Ammon's horn (tissue), 1 donor: ENCODE data around the gene VPS13D.
A peak's percentile ranks its signal among the peaks of the same experiment; 100 is the strongest.
"Not testable (repeated sequence)": the region's sequence is repeated elsewhere in the genome, so short reads cannot be mapped to it uniquely, and the experiment has no call there.

Source experiments
- DNase-seq: peaks from one replicate; pipeline ENCODE4 v3.0.0-alpha.2; 2016; ENCODE audit warnings: low spot score

VPS13D gene

DNA sequence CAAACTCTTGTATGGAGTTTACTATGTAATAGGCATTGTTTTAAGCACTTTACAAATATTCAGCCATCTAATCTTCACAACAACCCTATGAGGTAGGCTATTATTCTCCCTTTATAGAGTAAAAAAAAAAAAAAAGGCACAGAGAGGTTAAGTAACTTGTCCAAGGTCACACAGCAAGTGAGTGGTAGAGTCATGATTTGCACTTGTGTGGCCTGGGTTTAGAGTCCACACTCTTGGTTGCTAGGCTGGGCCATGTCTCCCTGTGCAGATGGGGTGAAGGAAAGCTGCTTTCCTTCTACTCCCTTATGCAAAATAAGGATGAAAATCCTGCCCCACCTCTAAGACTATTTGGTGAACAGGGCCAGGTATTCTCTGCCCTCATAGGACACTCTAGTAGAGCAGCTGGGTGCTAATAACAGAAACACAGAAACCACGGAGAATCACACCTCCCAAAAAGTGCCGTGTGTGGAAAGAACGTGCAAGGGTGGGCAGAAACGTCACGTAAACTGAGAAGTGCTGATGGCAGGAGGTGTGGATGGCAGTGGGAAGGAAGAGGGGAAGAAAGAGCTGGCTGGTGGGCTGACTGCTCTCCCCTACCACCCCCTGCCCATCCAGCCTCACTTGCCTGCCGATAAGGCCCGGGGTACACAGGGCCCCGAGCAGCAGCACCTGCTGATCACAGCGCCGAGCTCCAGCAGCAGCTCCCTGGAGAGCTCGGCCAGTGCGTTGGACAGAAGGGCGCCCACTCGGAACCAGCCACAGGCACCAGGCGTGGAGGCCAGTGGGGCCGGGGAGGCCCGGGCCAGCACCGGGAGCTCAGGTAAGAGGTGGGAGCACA, 28.3 kb upstream of the VPS13D start:
- no peak for DNase-seq

DNA sequence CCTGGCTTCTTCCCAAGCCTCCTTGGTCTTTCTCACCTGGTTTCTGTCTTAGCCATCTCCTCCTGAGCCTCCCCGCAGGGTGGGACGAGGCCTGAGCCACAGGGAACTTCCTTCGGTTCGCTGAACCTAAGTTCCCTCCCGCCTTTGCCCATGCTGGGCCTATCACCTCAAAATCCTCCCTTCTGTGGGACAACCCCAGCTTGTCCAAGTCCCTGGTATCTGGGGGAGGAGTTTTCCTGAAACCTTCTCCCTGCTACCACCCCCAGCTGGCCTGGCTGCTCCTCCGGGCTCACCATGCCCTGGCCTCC, 27.7 kb upstream of the VPS13D start:
- no peak for DNase-seq

DNA sequence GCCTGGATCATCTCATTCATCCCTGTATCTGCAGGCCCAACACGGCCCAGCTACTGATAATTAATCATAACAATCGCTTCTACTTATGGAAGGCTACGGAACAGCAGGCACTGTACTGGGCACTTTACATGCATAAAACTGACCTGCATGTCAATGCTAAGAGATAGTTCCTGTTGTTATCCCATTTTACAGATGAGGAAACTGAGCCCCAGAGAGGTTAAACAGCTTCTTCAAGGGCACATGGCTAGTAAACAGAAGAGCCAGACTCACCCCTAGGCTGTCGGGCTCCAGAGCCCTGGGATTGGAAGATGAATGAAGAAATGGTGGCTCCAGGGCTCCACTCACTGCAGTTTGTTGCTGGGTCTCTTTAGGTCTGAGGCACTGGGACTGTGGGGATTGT, 27.3 kb upstream of the VPS13D start:
- no peak for DNase-seq

DNA sequence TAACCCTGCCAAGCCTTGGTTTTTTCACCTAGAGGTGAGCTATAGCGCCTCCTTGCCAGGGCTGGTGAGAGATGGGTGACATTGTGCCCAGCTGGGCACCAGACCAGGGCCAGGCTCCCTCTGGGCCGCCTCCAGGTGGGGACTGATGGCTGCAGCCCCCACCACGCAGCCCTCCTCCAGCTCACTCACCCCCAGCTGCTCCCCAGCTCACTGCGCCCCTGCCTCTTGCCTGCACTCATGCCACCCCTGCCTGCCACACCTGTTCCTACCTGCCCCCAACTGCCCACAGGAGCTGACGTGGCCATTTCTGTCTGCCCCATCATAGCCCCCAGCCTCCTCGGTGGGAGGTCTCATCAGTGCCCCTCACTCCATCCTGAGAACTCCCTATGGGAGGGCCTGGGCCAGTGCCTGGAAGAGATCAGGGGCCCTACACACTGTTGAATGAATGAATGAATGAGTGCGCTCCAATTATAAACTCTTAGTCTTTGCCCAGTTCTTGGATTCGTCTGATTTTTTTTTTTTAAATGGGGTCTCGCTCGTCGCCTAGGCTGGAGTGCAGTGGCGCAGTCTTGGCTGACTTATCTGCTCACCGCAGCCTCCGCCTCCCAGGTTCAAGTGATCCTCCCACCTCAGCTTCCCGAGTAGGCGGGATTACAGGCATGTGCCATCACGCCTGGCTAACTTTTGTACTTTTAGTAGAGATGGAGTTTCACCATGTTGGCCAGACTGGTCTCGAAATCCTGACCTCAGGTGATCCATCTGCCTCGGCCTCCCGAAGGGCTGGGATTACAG, 26.4 kb upstream of the VPS13D start:
- no peak for DNase-seq

DNA sequence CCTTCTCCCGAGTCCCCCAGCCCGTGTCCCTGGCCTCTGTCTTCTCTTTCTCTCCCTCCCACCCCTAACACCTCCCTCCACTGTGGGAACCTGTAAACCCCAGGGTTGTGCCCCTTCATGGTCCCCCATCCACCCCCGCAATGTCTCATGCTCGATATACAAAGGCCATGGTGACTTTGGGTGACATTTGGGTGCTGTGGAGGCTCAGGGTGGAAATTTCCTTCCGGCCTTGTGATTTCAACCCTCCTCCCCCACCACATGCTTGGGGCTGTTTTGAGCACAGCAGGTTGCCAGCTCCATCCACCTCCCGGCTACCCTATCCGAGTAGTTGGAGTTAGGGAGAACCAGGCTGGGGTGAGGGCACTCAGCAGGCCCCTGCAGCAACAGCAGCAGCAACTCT, 25.7 kb upstream of the VPS13D start:
- DNase-seq: no peak

DNA sequence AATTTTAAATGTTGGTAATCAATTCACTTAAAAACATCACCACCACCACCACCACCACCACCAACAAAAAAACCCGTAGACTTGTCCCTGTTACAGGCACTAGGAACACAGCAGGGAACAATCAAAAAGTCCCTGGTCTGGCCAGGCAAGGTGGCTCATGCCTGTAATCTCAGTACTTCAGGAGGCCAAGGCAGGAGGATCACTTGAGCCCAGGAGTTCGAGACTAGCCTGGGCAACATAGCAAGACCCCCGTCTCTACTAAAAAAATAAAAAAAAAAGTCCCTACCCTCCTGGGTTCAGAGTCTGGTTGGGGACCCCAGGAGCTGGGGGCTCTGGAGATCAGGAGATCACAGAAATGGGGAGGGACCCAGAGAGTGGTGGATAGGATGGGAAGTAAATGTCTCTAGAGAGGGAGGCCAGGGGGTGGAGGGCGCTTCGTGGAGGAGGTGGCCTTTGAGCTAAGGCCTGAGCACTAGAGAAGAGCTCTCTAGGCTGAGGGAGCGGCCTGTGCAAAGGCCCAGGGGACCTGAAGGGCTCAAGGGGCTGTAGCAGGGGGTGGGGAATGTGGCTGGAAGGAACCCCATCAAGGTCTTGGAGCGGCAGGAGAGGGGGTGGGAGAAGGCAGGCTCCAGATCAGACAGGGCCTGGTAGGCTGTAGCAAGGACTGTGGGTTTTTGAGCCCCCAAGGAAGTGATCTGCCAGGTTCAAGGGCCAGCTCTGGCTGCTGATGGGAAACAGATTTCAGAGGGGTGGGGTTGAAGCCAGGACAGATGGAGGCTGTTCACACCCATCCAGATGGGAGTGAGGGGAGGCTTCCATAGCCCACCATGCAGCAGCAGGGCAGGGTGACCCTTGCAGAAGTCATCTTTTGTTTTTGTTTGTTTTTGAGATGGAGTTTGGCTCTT, 24.8 kb upstream of the VPS13D start:
- DNase-seq: no peak

DNA sequence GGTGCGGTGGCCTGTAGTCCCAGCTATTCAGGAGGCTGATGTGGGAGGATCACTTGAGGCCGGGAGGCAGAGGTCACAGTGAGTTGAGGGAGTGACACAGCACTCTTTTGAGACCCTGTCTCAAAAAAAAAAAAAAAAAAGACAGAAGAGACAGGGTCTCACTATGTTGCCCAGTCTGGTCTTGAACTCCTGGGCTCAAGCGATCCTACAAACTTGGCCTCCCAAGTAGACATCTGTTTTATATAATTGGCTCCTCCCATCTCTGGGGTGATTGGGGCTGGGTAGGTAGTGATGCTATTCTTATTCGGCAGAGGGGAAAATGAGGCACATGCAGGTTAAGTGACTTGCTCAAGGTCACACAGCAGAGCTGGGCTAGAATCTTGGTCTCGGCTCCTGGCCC, 23.6 kb upstream of the VPS13D start:
- DNase-seq: no peak

DNA sequence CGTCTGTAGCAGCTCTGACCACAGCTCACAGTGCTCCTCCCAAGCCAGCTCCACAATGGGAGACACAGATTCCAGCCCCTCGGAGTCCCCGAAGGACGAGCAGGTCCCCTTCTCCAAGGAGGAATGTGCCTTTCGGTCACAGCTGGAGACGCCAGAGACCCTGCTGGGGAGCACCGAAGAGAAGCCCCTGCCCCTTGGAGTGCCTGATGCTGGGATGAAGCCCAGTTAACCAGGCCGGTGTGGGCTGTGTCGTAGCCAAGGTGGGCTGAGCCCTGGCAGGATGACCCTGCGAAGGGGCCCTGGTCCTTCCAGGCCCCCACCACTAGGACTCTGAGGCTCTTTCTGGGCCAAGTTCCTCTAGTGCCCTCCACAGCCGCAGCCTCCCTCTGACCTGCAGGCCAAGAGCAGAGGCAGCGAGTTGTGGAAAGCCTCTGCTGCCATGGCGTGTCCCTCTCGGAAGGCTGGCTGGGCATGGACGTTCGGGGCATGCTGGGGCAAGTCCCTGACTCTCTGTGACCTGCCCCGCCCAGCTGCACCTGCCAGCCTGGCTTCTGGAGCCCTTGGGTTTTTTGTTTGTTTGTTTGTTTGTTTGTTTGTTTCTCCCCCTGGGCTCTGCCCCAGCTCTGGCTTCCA, 22.9 kb upstream of the VPS13D start:
- no peak for DNase-seq

DNA sequence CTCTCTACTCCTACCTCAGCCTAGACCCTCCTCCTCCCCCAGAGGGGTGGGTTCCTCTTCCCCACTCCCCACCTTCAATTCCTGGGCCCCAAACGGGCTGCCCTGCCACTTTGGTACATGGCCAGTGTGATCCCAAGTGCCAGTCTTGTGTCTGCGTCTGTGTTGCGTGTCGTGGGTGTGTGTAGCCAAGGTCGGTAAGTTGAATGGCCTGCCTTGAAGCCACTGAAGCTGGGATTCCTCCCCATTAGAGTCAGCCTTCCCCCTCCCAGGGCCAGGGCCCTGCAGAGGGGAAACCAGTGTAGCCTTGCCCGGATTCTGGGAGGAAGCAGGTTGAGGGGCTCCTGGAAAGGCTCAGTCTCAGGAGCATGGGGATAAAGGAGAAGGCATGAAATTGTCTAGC, 21.6 kb upstream of the VPS13D start:
- DNase-seq: no peak

DNA sequence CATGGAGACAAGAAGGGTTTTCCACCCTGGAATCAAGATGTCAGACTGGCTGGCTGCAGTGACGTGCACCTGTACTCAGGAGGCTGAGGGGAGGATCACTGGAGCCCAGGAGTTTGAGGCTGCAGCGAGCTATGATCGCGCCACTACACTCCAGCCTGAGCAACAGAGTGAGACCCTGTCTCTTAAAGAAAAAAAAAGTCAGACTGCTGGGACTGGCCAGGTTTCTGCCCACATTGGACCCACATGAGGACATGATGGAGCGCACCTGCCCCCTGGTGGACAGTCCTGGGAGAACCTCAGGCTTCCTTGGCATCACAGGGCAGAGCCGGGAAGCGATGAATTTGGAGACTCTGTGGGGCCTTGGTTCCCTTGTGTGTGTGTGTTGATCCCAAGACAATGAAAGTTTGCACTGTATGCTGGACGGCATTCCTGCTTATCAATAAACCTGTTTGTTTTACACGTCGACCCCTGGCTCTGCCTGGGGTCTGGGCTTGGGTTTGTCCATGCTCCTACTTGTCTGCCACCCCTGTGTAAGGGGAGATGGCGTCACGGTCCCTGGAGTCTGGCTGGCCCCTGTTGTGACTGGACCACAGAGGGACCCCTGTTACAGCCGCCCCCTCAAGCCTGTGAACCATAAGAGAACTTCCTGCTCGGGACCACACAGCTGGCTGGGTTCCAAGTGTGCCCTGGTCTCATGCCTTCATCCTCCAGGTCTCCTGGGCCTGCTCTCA, 20.9 kb upstream of the VPS13D start:
- DNase-seq: peak; percentile 88

DNA sequence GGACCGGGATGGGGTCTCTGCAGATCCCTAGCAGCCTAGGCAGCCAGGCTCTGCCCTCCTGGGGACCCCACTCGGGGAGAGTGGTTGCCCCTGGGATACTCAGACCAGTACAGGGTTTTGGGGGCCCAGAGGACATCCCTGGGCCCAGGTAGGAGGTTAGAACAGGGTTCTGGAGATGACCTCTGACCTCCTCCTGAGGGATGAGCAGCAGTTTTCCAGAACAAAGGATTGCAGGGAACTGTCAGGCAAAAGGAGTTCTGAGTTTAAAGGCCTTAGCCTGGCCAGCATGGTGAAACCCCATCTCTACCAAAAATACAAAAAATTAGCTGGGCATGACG, 20.4 kb upstream of the VPS13D start:
- no peak for DNase-seq

DNA sequence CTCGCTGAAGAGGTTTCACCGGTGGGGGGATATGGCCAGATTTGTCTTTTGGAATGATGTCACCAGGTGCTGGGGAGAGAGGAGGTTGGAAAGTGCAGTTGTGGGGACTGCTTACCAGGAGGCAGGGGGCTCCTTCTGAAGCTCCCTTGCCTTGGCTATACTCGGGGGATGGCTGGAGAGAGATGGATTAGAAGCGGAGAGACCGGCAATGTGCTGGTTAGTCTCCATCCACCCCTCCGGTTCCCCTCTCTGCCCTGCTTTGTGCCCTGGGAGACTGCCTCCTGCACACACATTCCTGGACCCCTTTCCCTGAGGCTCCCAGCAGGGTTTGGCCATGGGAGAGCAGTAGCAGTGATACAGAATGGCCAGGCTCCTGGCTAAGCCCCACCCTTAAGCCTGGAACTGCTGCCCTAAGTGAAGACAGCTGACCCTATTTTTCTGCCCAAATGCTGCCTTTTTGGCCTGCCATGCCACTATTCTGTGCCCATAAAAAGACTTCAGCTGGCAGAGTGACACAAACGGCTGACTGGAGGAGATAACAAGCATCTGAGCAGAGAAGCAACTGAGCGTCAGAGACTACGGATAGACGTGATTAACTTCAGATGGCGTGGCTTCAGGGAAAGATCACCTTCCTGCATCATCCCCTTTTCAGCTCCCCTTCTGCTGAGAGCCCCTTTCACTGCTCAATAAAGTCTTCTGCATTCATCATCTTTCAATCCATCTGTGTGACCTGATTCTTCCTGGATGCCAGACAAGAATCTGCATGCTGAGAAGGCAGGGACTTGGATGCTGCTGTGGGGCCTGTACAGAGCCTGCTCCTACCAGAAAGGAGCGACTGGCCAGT, 14.5 kb upstream of the VPS13D start:
- no peak for DNase-seq

DNA sequence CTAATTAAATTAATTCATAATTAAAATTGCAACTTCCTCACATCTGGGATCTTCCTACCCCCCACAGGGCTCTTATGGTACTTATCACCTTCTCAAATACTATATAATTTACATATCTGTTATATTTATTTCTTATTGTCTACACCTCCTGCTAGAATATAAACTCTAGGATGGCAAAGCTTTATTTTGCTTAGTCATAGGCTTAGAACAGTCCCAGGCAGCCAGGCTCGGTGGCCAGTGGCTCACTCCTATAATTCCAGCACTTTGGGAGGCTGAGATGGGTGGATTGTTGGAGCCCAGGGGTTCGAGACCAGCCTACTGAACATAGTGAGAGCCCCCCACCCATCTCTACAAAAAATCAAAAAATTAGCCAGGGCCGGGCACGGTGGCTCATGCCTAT, 10.0 kb upstream of the VPS13D start:
- no peak for DNase-seq

DNA sequence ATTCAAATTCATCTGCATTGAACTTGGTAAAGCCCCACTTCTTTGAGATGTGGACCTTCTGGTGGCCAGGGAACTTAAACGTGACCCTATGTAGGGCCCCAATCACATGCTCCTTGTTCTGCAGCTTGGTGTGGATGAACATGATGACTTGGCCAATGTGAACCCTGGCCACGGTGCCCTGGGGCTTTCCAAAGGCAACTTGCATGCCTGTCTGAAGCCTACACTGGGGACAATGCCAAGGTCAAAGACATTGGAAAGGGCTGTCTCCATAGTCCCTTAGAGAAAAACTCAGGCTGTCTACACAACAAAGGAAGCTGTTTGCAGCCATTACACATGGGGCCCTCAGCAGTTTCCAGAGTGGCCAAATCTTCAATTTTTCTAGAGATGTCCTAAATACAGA, 8.9 kb upstream of the VPS13D start:
- no peak for DNase-seq

DNA sequence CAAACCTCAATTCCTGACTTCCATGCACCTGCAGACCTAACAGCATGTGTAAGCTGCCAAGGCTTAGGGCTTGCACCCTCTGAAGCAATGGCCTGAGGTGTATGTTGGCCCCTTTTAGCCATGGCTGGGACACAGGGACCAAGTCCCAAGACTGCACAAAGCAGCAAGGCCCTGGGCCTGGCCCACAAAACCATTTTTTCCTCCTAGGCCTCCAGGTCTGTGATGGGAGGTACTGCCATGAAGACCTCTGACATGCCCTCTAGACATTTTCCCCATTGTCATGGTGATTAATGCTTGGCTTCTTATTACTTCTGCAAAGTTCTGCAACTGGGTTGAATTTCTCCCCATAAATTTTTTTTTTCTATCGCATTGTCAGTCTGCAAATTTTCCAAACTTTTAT, 7.1 kb upstream of the VPS13D start:
- not testable (repeated sequence) for DNase-seq

DNA sequence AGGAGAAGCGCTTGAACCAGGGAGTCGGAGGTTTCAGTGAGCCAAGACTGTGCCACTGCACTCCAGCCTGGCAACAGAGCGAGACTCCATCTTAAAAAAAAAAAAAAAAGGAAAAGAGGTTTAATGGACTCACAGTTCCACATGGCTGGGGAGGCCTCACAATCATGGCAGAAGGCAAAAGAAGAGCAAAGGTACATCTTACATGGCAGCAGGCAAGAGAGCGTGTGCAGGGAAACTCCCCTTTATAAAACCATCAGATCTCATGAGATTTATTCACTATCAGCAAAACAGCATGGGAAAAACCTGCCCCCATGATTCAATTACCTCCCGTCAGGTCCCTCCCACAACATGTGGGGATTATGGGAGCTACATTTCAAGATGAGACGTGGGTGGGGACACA, 5.7 kb upstream of the VPS13D start:
- not testable (repeated sequence) for DNase-seq

DNA sequence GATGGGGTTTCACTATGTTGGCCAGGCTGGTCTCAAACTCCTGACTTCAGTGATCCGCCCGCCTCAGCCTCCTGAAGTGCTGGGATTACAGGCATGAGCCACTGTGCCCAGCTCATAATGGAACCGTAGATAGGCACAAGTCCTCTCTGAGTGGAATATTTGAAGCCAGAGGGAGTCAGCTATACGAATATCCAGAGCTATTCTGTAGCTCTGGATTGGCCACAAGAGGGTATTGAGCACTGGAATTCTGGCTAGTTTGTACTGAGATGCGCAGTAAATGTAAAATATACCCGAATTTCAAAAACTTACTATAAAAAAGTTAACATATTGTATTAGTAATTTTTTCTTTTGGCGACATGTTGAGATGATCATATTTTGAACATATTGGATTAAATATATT, 851 bp upstream of the VPS13D start:
- no peak for DNase-seq

DNA sequence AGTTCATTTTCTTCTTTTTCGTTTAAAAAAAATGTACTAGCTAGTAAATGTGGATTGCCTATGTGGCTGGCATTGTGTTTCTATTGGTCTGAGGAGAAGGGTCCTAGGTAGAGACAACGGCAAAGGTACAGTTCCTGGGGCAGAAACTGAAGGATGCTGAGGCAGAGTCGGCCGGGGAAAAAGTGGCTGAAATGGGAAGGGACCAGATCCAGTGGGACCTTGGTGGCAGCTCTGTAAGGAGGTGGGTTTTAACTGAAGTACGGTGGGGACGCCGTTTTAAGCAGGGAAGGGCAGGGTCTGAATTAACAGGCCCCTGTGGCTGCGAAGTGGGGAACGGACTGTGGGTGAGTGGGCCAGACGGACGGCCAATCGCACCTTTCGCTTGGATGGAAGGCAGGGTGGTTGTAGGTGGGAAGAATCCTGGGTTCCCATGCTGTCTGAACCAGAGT, 420 bp upstream of the VPS13D start:
- DNase-seq: no peak

DNA sequence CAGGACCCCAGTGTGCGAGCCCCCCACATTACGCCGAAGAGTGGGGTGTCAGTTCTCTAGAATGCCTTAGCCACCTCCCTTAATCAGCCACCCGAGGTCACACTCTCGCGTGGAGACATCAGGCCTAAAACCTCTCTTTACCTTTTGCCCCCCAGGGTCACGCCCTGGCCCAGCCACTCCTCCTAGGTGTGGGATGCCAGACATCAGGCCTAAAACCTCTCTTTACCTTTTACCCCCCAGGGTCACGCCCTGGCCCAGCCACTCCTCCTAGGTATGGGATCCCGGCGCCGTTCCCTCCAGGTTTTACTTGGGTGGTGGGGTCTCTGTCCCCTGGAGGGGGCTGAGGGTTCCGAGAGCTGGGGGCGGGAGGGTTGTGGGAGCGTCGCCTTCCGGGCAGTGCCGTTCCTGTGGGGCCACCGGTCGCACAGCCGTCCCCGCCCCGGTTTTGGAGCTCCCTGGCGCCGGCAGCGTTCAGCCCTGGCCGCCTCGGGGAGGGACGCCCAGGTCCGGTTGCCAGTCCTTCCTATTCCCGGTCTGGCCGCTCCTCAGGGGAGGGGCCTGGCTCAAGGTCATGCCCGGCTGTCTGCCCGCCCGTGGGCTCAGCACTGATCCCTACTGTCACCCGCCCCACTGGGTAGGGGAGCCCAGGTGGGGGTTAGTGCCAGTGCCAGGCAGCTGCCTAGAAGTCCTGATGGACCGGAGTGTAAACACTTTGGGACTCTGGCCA, 882 bp downstream of the VPS13D start:
- DNase-seq: peak; percentile 24

DNA sequence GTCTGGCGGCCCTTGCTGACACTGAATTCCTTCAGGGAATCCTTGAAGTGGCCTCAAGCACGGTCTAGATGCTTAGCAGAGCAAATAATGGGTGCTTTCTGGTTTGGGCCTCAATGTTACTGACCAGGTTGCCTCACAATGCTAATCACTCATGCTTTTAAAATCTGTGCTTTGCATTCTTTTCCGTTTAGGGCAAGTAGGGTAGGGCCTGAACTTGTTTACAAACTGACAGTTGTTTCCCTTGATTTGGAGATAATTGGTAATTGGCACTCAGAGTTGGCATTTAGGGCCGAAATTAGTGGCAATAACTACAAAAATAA, 1.4 kb downstream of the VPS13D start:
- no peak for DNase-seq
